Neural cell (in vitro differentiated cells): ENCODE measurements around the gene PLXNA2. TPM values are rescaled to one million over a fixed set of nuclear protein-coding genes. Genes with fewer than 3 reads are reported as not detected.
A peak's percentile ranks its signal among the peaks of the same experiment; 100 is the strongest.

Experiments
- H2AFZ ChIP-seq: fragments of 200-600, 300-800 bp; sonication (generic), shearing (Covaris generic); 2 replicates; pipeline ENCODE4 v1.6.0; 2014; ENCODE audit warnings: low read depth, mild to moderate bottlenecking, antibody characterized with exemption, low read length, moderate library complexity
- H3F3A ChIP-seq: fragments of 200-600 bp; shearing (Covaris generic); 2 replicates; pipeline ENCODE4 v1.6.1; 2016; ENCODE audit warnings: mild to moderate bottlenecking, moderate library complexity, mixed read lengths, antibody characterized with exemption, low read length; ENCODE audit not compliant: insufficient read depth, poor library complexity, severe bottlenecking
- H3K27ac ChIP-seq: fragments of 200-600, 300-800 bp; sonication (generic), shearing (Covaris generic); 2 replicates; pipeline ENCODE4 v1.5.1; 2014; ENCODE audit warnings: mild to moderate bottlenecking, low read length, moderate library complexity
- H3K27me3 ChIP-seq: fragments of 300-800, 200-600 bp; sonication (generic), shearing (Covaris generic); 2 replicates; pipeline ENCODE4 v1.6.0; 2014; ENCODE audit warnings: mild to moderate bottlenecking, low read depth, low read length, moderate library complexity; ENCODE audit not compliant: insufficient read depth
- H3K36me3 ChIP-seq: fragments of 300-800, 200-600 bp; sonication (generic), shearing (Covaris generic); 2 replicates; pipeline ENCODE4 v1.5.1; 2014; ENCODE audit warnings: mild to moderate bottlenecking, antibody characterized with exemption, low read length, moderate library complexity; ENCODE audit not compliant: insufficient read depth
- H3K4me2 ChIP-seq: fragments of 300-800, 200-600 bp; sonication (generic), shearing (Covaris generic); 2 replicates; pipeline ENCODE4 v1.6.0; 2014; ENCODE audit warnings: mild to moderate bottlenecking, low read length
- H3K4me3 ChIP-seq: fragments of 300-800, 200-600 bp; sonication (generic), shearing (Covaris generic); 2 replicates; pipeline ENCODE4 v1.5.1; 2014; ENCODE audit warnings: mild to moderate bottlenecking, low read length, moderate library complexity
- H3K79me2 ChIP-seq: fragments of 200-600 bp; shearing (Covaris generic); replicated peaks from 2 replicates; pipeline ENCODE4 v1.6.0; 2014; ENCODE audit warnings: mild to moderate bottlenecking, low read length, moderate library complexity; ENCODE audit not compliant: insufficient read depth
- H3K9ac ChIP-seq: fragments of 300-800, 200-600 bp; sonication (generic), shearing (Covaris generic); 2 replicates; pipeline ENCODE4 v1.6.1; 2016; ENCODE audit warnings: mild to moderate bottlenecking, low read length, mixed read lengths
- H3K9me2 ChIP-seq: fragments of 200-600 bp; shearing (Covaris generic); 2 replicates; pipeline ENCODE4 v1.6.1; 2016; ENCODE audit warnings: mild to moderate bottlenecking, low read length, mixed read lengths; ENCODE audit not compliant: insufficient read depth
- H3K9me3 ChIP-seq: fragments of 200-600, 300-800 bp; sonication (generic), shearing (Covaris generic); 2 replicates; pipeline ENCODE4 v1.6.1; 2016; ENCODE audit warnings: mild to moderate bottlenecking, mixed run types, low read length, moderate library complexity, mixed read lengths
- H4K20me1 ChIP-seq: fragments of 200-600 bp; shearing (Covaris generic); 2 replicates; pipeline ENCODE4 v1.6.1; 2016; ENCODE audit warnings: mild to moderate bottlenecking, mixed run types; ENCODE audit not compliant: insufficient read depth
- EP300 ChIP-seq: fragments of 450-650 bp; conservative IDR thresholded peaks from 2 replicates; pipeline ENCODE4 v1.6.1; 2014; ENCODE audit warnings: antibody characterized with exemption, mild to moderate bottlenecking, moderate library complexity; ENCODE audit not compliant: poor library complexity, severe bottlenecking
- EZH2 ChIP-seq: fragments of 200-600, 300-800 bp; shearing (Covaris generic), sonication (generic); IDR thresholded peaks from 2 replicates; pipeline ENCODE4 v1.6.1; 2014; ENCODE audit warnings: antibody characterized with exemption, low read length, borderline replicate concordance, mild to moderate bottlenecking; ENCODE audit not compliant: insufficient read depth, poor library complexity, severe bottlenecking
- MXI1 ChIP-seq: fragments of 450-650 bp; conservative IDR thresholded peaks from 2 replicates; pipeline ENCODE4 v1.6.1; 2014; ENCODE audit warnings: antibody characterized with exemption, mild to moderate bottlenecking; ENCODE audit not compliant: poor library complexity, severe bottlenecking
- POLR2AphosphoS5 ChIP-seq: IDR thresholded peaks from 2 replicates; pipeline ENCODE4 v1.6.1; 2012
- RAD21 ChIP-seq: fragments of 450-650 bp; conservative IDR thresholded peaks from 2 replicates; pipeline ENCODE4 v1.6.1; 2014; ENCODE audit warnings: antibody characterized with exemption, mild to moderate bottlenecking, moderate library complexity
- SMC3 ChIP-seq: fragments of 450-650 bp; conservative IDR thresholded peaks from 2 replicates; pipeline ENCODE4 v1.6.1; 2014; ENCODE audit warnings: antibody characterized with exemption, mild to moderate bottlenecking, moderate library complexity; ENCODE audit not compliant: poor library complexity
- TAF1 ChIP-seq: IDR thresholded peaks from 2 replicates; pipeline ENCODE4 v1.6.1; 2012; ENCODE audit warnings: low read depth
- polyA plus RNA-seq: library from polyadenylated mRNA; depleted of rRNA; stranded (reverse); fragments of >200 nt; gene quantifications from 2 replicates; pipeline ENCODE4 v1.2.3, GENCODE V29; 2014
- TF ChIP-seq, protein P1 (sequence below): fragments of 450-650 bp; IDR thresholded peaks from 2 replicates; pipeline ENCODE4 v1.5.1; 2014; ENCODE audit warnings: antibody characterized with exemption, mild to moderate bottlenecking, moderate library complexity; ENCODE audit not compliant: poor library complexity, severe bottlenecking
- TF ChIP-seq, protein P2 (sequence below): IDR thresholded peaks from 2 replicates; pipeline ENCODE4 v1.6.1; 2012; ENCODE audit warnings: borderline replicate concordance

Gene PLXNA2
- polyA plus RNA-seq, 1 donor from 2014 or later = 30.6 TPM

DNA sequence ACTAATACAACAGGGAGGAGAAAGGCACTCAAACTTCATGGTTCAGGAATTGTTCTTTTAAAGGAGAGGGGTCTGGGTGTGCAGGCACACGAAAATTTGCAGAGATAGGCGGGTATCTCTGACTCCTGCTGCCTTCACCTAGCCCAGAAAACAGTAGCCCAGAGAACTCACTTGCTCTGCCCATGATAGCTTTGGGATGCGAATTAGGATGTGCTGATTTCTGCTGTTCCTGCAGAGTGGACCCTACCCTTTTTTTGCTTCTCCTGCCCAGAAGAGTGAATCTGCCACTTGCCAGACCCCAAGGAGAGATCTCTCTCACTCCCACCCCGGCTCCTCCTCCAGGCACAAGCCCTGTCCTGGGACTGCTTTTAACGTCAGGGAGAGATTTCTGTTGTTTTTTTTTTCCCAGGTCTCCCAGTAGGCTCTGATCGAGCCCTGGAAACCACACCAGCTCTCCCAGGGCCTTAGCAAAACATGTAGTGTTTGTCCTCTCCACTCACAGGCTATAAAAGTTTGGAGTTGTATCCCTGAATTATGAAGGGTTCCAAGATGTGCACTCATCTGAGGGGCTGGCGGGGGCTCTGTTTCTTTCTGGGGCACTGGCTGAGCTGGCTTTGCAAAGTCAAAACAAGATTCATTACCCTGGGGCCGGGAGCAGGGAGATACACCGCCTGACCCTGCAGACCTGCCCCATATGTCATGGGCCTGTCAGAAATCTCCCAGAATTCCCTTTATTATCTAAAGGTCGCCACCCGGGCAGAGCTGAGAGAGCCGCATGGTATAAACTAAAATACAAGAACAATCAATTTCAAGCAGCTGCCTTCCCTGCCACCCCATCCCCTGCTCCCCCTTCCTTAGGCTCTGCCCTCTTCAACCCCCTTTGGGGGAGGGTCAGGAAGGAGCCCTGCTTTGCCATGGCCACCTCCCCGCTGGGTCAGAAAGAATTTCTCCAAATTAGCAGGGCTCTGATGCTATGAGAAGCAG, 17.9 kb downstream of the PLXNA2 start:
- H2AFZ ChIP-seq = no peak overlapping the region
- no peaks in the 10 kb centered on the region for H4K20me1 ChIP-seq
- H3K27me3 ChIP-seq = no peaks in the 10 kb centered on the region
- TF ChIP-seq POLR2AphosphoS5 (no peak), TAF1 (no peak), SMC3 (no peak), EP300 (no peak)
- peak overlapping the region; percentile 24 for H3K9ac ChIP-seq
- no peaks in the 10 kb centered on the region for H3K9me3 ChIP-seq
- H3K4me3 ChIP-seq = peak overlapping the region; percentile 9
- H3F3A ChIP-seq = peaks cover 3% of the 10 kb centered on the region
- no peak overlapping the region for H3K4me2 ChIP-seq
- H3K79me2 ChIP-seq = peaks cover 75% of the 10 kb centered on the region
- H3K27ac ChIP-seq = peak overlapping the region; percentile 94
- no peaks in the 10 kb centered on the region for H3K9me2 ChIP-seq
- H3K36me3 ChIP-seq = no peaks in the 10 kb centered on the region

DNA sequence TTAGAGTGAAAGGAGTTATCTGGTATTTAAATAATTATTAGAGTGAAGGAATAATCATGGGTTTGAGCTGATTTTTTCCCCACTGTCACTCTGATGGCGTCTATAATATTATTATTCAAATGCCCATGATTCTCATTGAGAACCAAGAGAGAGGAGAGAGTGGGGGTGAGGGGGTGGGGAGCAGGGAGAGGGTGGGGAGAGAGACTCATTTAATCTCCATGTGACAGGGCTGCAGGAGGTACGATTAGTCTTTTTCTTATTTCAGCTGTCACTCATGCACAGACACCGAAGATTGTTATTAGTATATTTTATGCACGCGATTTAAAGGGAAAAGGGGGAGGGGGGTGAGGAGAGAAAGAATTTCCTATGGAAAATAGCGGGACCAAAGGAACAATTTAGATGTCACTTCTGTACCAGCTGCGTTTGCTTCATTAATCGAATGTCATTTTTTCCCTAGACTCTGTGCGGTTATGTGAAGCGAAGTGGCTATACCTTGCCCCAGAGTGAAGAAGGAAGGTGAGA, 19.9 kb downstream of the PLXNA2 start:
- Histone ChIP-seq H3K27ac (peak overlapping the region; percentile 94), H3K79me2 (peaks cover 73% of the 10 kb centered on the region), H3K9ac (peak overlapping the region; percentile 62), H4K20me1 (no peaks in the 10 kb centered on the region), H3K36me3 (no peaks in the 10 kb centered on the region), H3K4me2 (peak overlapping the region; percentile 65), H3F3A (peaks cover 3% of the 10 kb centered on the region), H3K9me2 (no peaks in the 10 kb centered on the region), H3K27me3 (no peaks in the 10 kb centered on the region), H3K4me3 (peak overlapping the region; percentile 55), H2AFZ (no peak overlapping the region), H3K9me3 (no peaks in the 10 kb centered on the region)
- TF ChIP-seq POLR2AphosphoS5 (peak; percentile 83), MXI1 (no peak), EP300 (peak; percentile 87), RAD21 (peak; percentile 13), TAF1 (peak; percentile 29), SMC3 (no peak), EZH2 (no peak)
- TF ChIP-seq, protein P1, sequence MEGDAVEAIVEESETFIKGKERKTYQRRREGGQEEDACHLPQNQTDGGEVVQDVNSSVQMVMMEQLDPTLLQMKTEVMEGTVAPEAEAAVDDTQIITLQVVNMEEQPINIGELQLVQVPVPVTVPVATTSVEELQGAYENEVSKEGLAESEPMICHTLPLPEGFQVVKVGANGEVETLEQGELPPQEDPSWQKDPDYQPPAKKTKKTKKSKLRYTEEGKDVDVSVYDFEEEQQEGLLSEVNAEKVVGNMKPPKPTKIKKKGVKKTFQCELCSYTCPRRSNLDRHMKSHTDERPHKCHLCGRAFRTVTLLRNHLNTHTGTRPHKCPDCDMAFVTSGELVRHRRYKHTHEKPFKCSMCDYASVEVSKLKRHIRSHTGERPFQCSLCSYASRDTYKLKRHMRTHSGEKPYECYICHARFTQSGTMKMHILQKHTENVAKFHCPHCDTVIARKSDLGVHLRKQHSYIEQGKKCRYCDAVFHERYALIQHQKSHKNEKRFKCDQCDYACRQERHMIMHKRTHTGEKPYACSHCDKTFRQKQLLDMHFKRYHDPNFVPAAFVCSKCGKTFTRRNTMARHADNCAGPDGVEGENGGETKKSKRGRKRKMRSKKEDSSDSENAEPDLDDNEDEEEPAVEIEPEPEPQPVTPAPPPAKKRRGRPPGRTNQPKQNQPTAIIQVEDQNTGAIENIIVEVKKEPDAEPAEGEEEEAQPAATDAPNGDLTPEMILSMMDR = no peak
- TF ChIP-seq, protein P2, sequence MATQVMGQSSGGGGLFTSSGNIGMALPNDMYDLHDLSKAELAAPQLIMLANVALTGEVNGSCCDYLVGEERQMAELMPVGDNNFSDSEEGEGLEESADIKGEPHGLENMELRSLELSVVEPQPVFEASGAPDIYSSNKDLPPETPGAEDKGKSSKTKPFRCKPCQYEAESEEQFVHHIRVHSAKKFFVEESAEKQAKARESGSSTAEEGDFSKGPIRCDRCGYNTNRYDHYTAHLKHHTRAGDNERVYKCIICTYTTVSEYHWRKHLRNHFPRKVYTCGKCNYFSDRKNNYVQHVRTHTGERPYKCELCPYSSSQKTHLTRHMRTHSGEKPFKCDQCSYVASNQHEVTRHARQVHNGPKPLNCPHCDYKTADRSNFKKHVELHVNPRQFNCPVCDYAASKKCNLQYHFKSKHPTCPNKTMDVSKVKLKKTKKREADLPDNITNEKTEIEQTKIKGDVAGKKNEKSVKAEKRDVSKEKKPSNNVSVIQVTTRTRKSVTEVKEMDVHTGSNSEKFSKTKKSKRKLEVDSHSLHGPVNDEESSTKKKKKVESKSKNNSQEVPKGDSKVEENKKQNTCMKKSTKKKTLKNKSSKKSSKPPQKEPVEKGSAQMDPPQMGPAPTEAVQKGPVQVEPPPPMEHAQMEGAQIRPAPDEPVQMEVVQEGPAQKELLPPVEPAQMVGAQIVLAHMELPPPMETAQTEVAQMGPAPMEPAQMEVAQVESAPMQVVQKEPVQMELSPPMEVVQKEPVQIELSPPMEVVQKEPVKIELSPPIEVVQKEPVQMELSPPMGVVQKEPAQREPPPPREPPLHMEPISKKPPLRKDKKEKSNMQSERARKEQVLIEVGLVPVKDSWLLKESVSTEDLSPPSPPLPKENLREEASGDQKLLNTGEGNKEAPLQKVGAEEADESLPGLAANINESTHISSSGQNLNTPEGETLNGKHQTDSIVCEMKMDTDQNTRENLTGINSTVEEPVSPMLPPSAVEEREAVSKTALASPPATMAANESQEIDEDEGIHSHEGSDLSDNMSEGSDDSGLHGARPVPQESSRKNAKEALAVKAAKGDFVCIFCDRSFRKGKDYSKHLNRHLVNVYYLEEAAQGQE = peak; percentile 99
